Chondrocyte (in vitro differentiated cells): Measurements from ENCODE around the gene DUSP28. TPM values are rescaled to one million over a fixed set of nuclear protein-coding genes. Genes with fewer than 3 reads are reported as not detected.
"Not testable (repeated sequence)": the region's sequence is repeated elsewhere in the genome, so short reads cannot be mapped to it uniquely, and the experiment has no call there.

ENCODE experiments used
- DNase-seq: peaks from one replicate; pipeline ENCODE4 v3.0.0; 2021; ENCODE audit warnings: mixed read lengths, low spot score
- H3K27ac Mint-ChIP-seq: one replicate; pipeline ENCODE4 v1.8.0; 2021; ENCODE audit warnings: mild to moderate bottlenecking, moderate library complexity, mixed read lengths; ENCODE audit not compliant: unreplicated experiment
- H3K27me3 Mint-ChIP-seq: 2 replicates; pipeline ENCODE4 v1.8.0; 2021; ENCODE audit warnings: low read depth, mixed read lengths
- H3K36me3 Mint-ChIP-seq: 2 replicates; pipeline ENCODE4 v1.8.0; 2021; ENCODE audit warnings: low read depth, mixed read lengths
- H3K4me1 Mint-ChIP-seq: 2 replicates; pipeline ENCODE4 v1.8.0; 2021; ENCODE audit warnings: low read depth, mild to moderate bottlenecking, mixed read lengths
- H3K4me3 Mint-ChIP-seq: one replicate; pipeline ENCODE4 v1.8.0; 2021; ENCODE audit warnings: mild to moderate bottlenecking, moderate library complexity, mixed read lengths; ENCODE audit not compliant: unreplicated experiment
- H3K9me3 Mint-ChIP-seq: 2 replicates; pipeline ENCODE4 v1.8.0; 2021; ENCODE audit warnings: low read depth, mixed read lengths
- total RNA-seq: library from RNA; stranded (reverse); gene quantifications from 3 replicates; pipeline ENCODE4 v1.2.1, GENCODE V29; 2021
- TF ChIP-seq, protein P1 (sequence below): fragments of 200-600 bp; sonication (generic); IDR thresholded peaks from 2 replicates; pipeline ENCODE4 v1.5.0; 2021; ENCODE audit warnings: antibody characterized with exemption, mild to moderate bottlenecking, moderate library complexity

DUSP28 gene
- total RNA-seq, 1 donor from 2014 or later = 3.7 TPM

DNA sequence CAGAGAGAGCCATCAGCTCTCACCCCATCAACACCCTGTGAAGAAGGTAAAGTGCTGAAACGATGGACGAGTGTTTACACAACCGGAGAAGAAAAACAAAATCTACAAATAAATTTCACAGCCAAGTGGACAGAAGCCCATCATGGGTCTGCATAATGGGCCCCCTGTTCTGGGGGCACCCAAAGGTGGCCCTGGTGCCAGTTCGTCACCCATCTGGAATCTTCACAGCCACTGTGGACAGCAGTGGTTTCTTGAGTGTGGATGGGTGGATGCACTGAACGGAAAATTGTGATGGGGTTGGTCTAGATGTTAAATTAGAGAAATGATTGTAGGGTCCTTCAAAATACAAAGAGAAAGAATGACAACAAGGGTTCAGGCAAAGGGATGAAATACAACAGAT, 41.2 kb upstream of the DUSP28 start:
- H3K9me3 Mint-ChIP-seq = peaks cover 6% of the 10 kb centered on the region
- peaks cover 1% of the 10 kb centered on the region for H3K4me1 Mint-ChIP-seq
- TF ChIP-seq, protein P1, sequence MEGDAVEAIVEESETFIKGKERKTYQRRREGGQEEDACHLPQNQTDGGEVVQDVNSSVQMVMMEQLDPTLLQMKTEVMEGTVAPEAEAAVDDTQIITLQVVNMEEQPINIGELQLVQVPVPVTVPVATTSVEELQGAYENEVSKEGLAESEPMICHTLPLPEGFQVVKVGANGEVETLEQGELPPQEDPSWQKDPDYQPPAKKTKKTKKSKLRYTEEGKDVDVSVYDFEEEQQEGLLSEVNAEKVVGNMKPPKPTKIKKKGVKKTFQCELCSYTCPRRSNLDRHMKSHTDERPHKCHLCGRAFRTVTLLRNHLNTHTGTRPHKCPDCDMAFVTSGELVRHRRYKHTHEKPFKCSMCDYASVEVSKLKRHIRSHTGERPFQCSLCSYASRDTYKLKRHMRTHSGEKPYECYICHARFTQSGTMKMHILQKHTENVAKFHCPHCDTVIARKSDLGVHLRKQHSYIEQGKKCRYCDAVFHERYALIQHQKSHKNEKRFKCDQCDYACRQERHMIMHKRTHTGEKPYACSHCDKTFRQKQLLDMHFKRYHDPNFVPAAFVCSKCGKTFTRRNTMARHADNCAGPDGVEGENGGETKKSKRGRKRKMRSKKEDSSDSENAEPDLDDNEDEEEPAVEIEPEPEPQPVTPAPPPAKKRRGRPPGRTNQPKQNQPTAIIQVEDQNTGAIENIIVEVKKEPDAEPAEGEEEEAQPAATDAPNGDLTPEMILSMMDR = no peak
- H3K4me3 Mint-ChIP-seq = no peak overlapping the region
- peaks cover 15% of the 10 kb centered on the region for H3K36me3 Mint-ChIP-seq
- DNase-seq = no peak
- no peaks in the 10 kb centered on the region for H3K27me3 Mint-ChIP-seq
- H3K27ac Mint-ChIP-seq = no peak overlapping the region

DNA sequence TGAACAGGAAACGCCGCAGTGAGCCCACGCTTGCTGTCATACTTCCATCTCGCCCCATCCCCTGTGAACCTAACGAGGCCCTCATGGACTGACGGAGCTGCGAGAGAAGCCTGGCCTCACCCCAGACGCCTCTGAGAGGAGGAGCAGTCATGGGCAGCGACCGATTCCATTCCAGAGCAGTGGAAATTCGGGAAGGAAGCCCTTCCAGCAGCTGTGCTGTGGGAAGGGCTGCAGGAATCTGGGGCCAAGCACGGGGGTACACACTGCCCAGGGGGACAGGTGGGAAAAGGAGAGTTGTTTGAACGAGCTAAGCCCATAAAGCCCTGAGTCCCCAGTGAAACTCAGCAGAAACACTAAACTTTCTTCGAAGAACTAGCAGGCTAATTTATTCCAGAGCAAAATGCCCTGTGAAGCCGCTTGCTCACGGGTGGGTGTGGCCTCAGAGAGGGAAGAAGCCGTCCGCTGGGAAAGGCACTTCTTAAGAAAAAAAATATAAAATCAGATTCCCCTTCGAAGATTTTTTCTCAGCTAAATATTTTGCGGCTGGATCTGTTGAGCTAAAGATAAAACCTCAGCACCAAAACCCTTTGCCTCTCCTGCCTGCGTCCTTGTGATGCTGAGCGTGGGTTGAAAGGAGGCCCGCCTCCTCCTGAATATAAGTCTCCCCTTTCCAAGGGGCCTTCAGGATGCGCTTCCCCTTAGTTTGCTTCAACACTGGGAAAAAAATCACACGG, 40.6 kb upstream of the DUSP28 start:
- Mint-ChIP-seq H3K9me3 (peaks cover 6% of the 10 kb centered on the region), H3K4me1 (no peaks in the 10 kb centered on the region), H3K27me3 (no peaks in the 10 kb centered on the region), H3K36me3 (peaks cover 20% of the 10 kb centered on the region), H3K4me3 (no peak overlapping the region), H3K27ac (no peak overlapping the region)
- DNase-seq = no peak
- TF ChIP-seq, protein P1 = no peak

DNA sequence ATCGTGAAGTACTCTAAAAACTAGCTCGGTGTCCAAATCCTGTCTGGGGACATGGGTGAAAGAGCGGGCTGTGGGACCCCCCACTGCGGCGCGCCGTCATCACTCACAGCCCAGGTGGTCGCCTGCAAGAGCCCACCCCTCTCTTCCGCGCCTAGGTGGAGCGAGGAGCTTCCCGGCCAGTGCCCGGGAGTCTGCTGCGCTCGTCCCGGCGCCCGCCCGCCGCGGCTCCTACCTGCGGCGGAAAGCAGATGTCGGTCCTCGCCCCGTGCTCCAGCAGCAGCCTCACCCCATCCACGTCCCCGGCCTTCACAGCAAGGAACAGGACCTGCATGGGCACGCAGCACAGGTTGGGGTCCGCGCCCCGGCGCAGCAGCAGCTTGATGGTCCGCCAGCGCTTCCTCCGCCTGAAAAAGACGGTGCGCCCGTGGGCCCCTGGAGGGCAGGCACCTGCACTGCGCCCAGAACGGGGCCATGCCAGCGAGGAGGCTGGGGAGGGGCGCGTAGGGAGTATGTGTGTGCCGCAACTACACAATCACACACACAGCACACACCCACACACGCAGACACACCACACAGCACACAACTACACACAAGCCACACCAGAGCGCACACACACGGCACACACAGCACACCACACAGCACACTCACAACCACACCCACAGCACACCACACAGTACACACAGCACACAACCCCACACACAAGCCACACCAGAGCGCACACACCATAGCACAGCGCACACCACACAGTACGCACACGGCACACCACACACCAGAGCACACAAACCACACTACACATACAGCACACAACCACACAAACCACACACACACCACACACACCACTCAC, 39.8 kb upstream of the DUSP28 start:
- no peak for DNase-seq
- Mint-ChIP-seq H3K27me3 (no peaks in the 10 kb centered on the region), H3K9me3 (peaks cover 14% of the 10 kb centered on the region), H3K4me3 (no peak overlapping the region), H3K4me1 (no peaks in the 10 kb centered on the region), H3K36me3 (peaks cover 27% of the 10 kb centered on the region), H3K27ac (no peak overlapping the region)
- TF ChIP-seq, protein P1 = no peak

DNA sequence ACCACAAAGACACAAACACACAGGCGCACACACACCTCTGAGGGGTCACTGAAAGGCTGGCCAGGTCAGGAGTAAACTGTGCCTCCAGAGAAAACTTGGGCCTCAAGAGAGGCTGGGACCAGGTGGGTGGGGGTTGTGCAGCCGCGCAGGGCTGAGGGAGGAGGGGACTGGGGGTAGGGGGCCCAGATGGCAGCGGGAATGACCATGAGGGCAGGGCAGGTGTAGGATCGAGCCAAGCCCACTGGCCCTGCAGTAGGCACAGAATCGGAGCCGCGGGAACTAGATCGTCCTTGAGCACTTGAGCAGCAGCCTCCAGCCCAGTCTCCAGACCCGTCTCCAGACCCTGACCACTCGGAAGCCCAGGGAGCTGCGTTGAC, 39.2 kb upstream of the DUSP28 start:
- Mint-ChIP-seq H3K27me3 (no peaks in the 10 kb centered on the region), H3K36me3 (peaks cover 31% of the 10 kb centered on the region), H3K4me1 (no peaks in the 10 kb centered on the region), H3K27ac (no peak overlapping the region), H3K9me3 (peaks cover 17% of the 10 kb centered on the region), H3K4me3 (no peak overlapping the region)
- DNase-seq = no peak
- TF ChIP-seq, protein P1 = no peak

DNA sequence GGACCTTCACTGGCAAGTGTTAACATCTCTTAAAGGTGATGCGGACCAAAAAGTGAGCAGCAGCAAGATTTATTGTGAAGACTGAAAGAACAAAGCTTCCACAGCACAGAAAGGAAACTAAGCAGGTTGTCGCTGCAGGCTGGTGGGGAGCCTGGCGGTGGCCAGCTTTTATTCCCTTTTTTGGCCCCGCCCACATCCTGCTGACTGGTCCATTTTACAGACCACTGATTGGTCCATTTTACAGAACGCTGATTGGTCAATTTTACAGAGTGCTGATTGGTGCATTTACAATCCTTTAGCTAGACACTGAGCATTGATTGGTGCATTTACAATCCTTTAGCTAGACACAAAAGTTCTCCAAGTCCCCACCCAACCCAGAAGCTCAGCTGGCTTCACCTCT, 38.3 kb upstream of the DUSP28 start:
- not testable (repeated sequence) for H3K27ac Mint-ChIP-seq, H3K4me1 Mint-ChIP-seq, DNase-seq, H3K4me3 Mint-ChIP-seq, H3K27me3 Mint-ChIP-seq
- Mint-ChIP-seq H3K36me3 (peaks cover 34% of the 10 kb centered on the region), H3K9me3 (peaks cover 17% of the 10 kb centered on the region)
